H1 (cell line): ENCODE results near the gene PLA2G10. TPM values are rescaled to one million over a fixed set of nuclear protein-coding genes. Genes with fewer than 3 reads are reported as not detected.

Experiments used
- CTCF ChIA-PET: fragments of 300-600 bp; sonication (Branson Sonifier 250); formaldehyde crosslinking; loops from one replicate; lab custom pipeline; 2021; ENCODE audit not compliant: partially characterized antibody; lab: Charles Lee
- POLR2A ChIA-PET: fragments of 300-600 bp; sonication (Branson Sonifier 250); formaldehyde crosslinking; loops from one replicate; lab custom pipeline; 2021; ENCODE audit warnings: inconsistent platforms; ENCODE audit not compliant: partially characterized antibody; lab: Charles Lee
- DNase-seq, 2 experiments: peaks; one replicate each; pipeline versions ENCODE4 v3.0.0 to v3.0.0-alpha.2; 2010 to 2022; ENCODE audit warnings: low spot score in 2 of 2, low read depth in 1 of 2, mixed read lengths in 1 of 2
- FAIRE-seq: peaks from 2 replicates; lab custom pipeline; 2011; peaks lifted over from hg19 to GRCh38; lab: Jason Lieb, UNC
- H2AFZ ChIP-seq: 2 replicates; pipeline ENCODE4 v1.8.1; 2012; ENCODE audit warnings: low read length, inconsistent platforms
- H2AK5ac ChIP-seq: 2 replicates; pipeline ENCODE4 v1.6.1; 2013; ENCODE audit warnings: low read depth, low read length
- H2BK120ac ChIP-seq: replicated peaks from 2 replicates; pipeline ENCODE3; 2013; ENCODE audit warnings: low read depth, low read length, inconsistent platforms
- H2BK12ac ChIP-seq: 2 replicates; pipeline ENCODE4 v1.6.1; 2013; ENCODE audit warnings: low read depth, low read length
- H2BK15ac ChIP-seq: 2 replicates; pipeline ENCODE4 v1.6.1; 2013; ENCODE audit warnings: low read length
- H2BK20ac ChIP-seq: 2 replicates; pipeline ENCODE4 v1.6.1; 2013; ENCODE audit warnings: low read length
- H2BK5ac ChIP-seq: 2 replicates; pipeline ENCODE4 v1.6.1; 2013; ENCODE audit warnings: low read depth, low read length
- H3K14ac ChIP-seq: 2 replicates; pipeline ENCODE4 v1.6.1; 2013; ENCODE audit warnings: inconsistent platforms; ENCODE audit not compliant: insufficient read length
- H3K18ac ChIP-seq: 2 replicates; pipeline ENCODE4 v1.6.1; 2013; ENCODE audit warnings: low read length; ENCODE audit errors: extremely low read depth
- H3K23ac ChIP-seq: 2 replicates; pipeline ENCODE4 v1.6.1; 2013; ENCODE audit warnings: inconsistent platforms; ENCODE audit not compliant: insufficient read length
- H3K23me2 ChIP-seq: 2 replicates; pipeline ENCODE4 v1.6.1; 2013; ENCODE audit warnings: low read depth, low read length
- H3K27ac ChIP-seq: 2 replicates; pipeline ENCODE4 v1.6.1; 2011; ENCODE audit warnings: low read depth, low read length, inconsistent platforms
- H3K27me3 ChIP-seq, 4 experiments: replicated peaks in 1 of 4; 1 replicate in 1 of 4; 2 replicates in 3 of 4; pipeline versions ENCODE4 v1.6.1 to v1.8.1; 2011 to 2013; ENCODE audit warnings: low read length in 3 of 4, mild to moderate bottlenecking in 3 of 4, inconsistent platforms in 2 of 4, mixed read lengths in 2 of 4, moderate library complexity in 1 of 4; ENCODE audit not compliant: control insufficient read depth in 3 of 4, insufficient read depth in 3 of 4; ENCODE audit errors: extremely low read depth in 1 of 4
- H3K36me3 ChIP-seq, 4 experiments: 2 replicates each; pipeline versions ENCODE4 v1.6.1 to v1.8.1; 2011 to 2013; ENCODE audit warnings: mild to moderate bottlenecking in 4 of 4, low read length in 3 of 4, moderate library complexity in 2 of 4, control low read depth in 1 of 4, inconsistent platforms in 1 of 4; ENCODE audit not compliant: insufficient read depth in 4 of 4, control insufficient read depth in 2 of 4
- H3K4ac ChIP-seq: replicated peaks from 2 replicates; pipeline ENCODE3; 2013; ENCODE audit warnings: low read length, low read depth, mixed read lengths, inconsistent platforms; ENCODE audit not compliant: insufficient read length
- H3K4me1 ChIP-seq, 4 experiments: replicated peaks in 1 of 4; 1 replicate in 1 of 4; 2 replicates in 3 of 4; pipeline versions ENCODE4 v1.6.1 to v1.8.1; 2011 to 2013; ENCODE audit warnings: low read length in 3 of 4, inconsistent platforms in 2 of 4, mixed read lengths in 1 of 4; ENCODE audit not compliant: insufficient read depth in 4 of 4, control insufficient read depth in 3 of 4
- H3K4me2 ChIP-seq, 2 experiments: 2 replicates each; pipeline versions ENCODE4 v1.6.1 to v1.8.1; 2011 to 2013; ENCODE audit warnings: low read depth in 2 of 2, low read length in 2 of 2, control low read depth in 1 of 2, inconsistent platforms in 1 of 2, mild to moderate bottlenecking in 1 of 2; ENCODE audit not compliant: insufficient read depth in 1 of 2
- H3K4me3 ChIP-seq, 4 experiments: fragments of 200-600, 300-600 bp in 1 of 4; sonication (generic), shearing (Covaris generic), sonication (Bioruptor Twin) in 1 of 4; 2 replicates each; pipeline versions ENCODE4 v1.5.1 to v1.8.1; 2011 to 2016; ENCODE audit warnings: low read length in 4 of 4, low read depth in 3 of 4, control low read depth in 2 of 4, inconsistent platforms in 2 of 4, mild to moderate bottlenecking in 2 of 4, mixed read lengths in 1 of 4, moderate library complexity in 1 of 4; ENCODE audit not compliant: insufficient read depth in 2 of 4; ENCODE audit errors: extremely low read depth in 1 of 4
- H3K56ac ChIP-seq: replicated peaks from 2 replicates; pipeline ENCODE3; 2013; ENCODE audit warnings: low read depth, mild to moderate bottlenecking, mixed read lengths, low read length, inconsistent platforms; ENCODE audit not compliant: insufficient read length
- H3K79me1 ChIP-seq: 2 replicates; pipeline ENCODE4 v1.6.1; 2013; ENCODE audit warnings: low read depth, low read length, control low read depth
- H3K79me2 ChIP-seq, 2 experiments: 2 replicates each; pipeline versions ENCODE4 v1.6.1 to v1.8.1; 2012 to 2013; ENCODE audit warnings: low read length in 2 of 2, mild to moderate bottlenecking in 2 of 2, inconsistent platforms in 1 of 2; ENCODE audit not compliant: insufficient read depth in 2 of 2, control insufficient read depth in 1 of 2
- H3K9ac ChIP-seq, 4 experiments: replicated peaks in 1 of 4; 1 replicate in 1 of 4; 2 replicates in 3 of 4; pipeline versions ENCODE4 v1.6.1 to v1.8.1; 2011 to 2013; ENCODE audit warnings: low read depth in 3 of 4, low read length in 3 of 4, control low read depth in 2 of 4, mild to moderate bottlenecking in 2 of 4, moderate library complexity in 2 of 4, inconsistent platforms in 1 of 4; ENCODE audit errors: extremely low read depth in 1 of 4
- H3K9me3 ChIP-seq, 2 experiments: 2 replicates each; pipeline versions ENCODE4 v1.6.1 to v1.8.1; 2012 to 2013; ENCODE audit warnings: mild to moderate bottlenecking in 2 of 2, moderate library complexity in 2 of 2, control low read depth in 1 of 2, inconsistent platforms in 1 of 2, low read depth in 1 of 2, low read length in 1 of 2, mixed read lengths in 1 of 2; ENCODE audit not compliant: insufficient read depth in 2 of 2
- H4K20me1 ChIP-seq, 2 experiments: replicated peaks in 1 of 2; 2 replicates each; pipeline versions ENCODE3 to v1.8.1; 2011 to 2013; ENCODE audit warnings: inconsistent platforms in 2 of 2, low read length in 2 of 2, mild to moderate bottlenecking in 1 of 2; ENCODE audit not compliant: insufficient read depth in 2 of 2, control insufficient read depth in 1 of 2
- H4K5ac ChIP-seq: 2 replicates; pipeline ENCODE4 v1.6.1; 2013; ENCODE audit warnings: low read length, low read depth, mixed read lengths, inconsistent platforms; ENCODE audit not compliant: insufficient read length
- H4K8ac ChIP-seq: 2 replicates; pipeline ENCODE4 v1.8.0; 2013; ENCODE audit warnings: mild to moderate bottlenecking, moderate library complexity, low read length, inconsistent platforms; ENCODE audit not compliant: insufficient read depth; ENCODE audit errors: extremely low read depth
- H4K91ac ChIP-seq: replicated peaks from 2 replicates; pipeline ENCODE3; 2013; ENCODE audit warnings: low read length, mixed read lengths, inconsistent platforms; ENCODE audit not compliant: insufficient read length
- EGR1 ChIP-seq: IDR thresholded peaks from 2 replicates; pipeline ENCODE4 v1.6.1; 2011; ENCODE audit warnings: low read depth, low read length, borderline replicate concordance
- SIX5 ChIP-seq: IDR thresholded peaks from 2 replicates; pipeline ENCODE4 v1.6.1; 2011; ENCODE audit warnings: mild to moderate bottlenecking, low read depth, low read length
- WGBS, 2 experiments: shearing (Covaris generic) in 1 of 2; methylation state at CpG; one replicate each; pipeline versions ENCODE4 v1.1.6 to v1.1.7; 2013 to 2015; ENCODE audit warnings: low lambda C conversion rate in 2 of 2, mixed read lengths in 2 of 2, inconsistent platforms in 1 of 2, low coverage in 1 of 2, missing lambda C conversion rate in 1 of 2; ENCODE audit not compliant: insufficient replicate concordance in 2 of 2, insufficient coverage in 1 of 2, insufficient read length in 1 of 2; ENCODE audit errors: extremely low coverage in 1 of 2, missing lambda C conversion rate in 1 of 2; 5-methylcytosine and 5-hydroxymethylcytosine counted together
- polyA plus RNA-seq, 7 experiments: library from polyadenylated mRNA; depleted of rRNA in 3 of 7; stranded (reverse) in 5 of 7; unstranded in 2 of 7; fragments of >200 nt in 5 of 7; fragments of 200-250 nt in 2 of 7; gene quantifications; 1 replicate in 5 of 7; 2 replicates in 1 of 7; 4 replicates in 1 of 7; pipeline versions ENCODE4 v1.2.1 to v1.2.3, GENCODE V29; 2011 to 2013; ENCODE audit warnings: missing spikeins in 2 of 7, mixed read lengths in 2 of 7
- total RNA-seq: library from RNA; stranded (reverse); fragmentation: NEBNext Ultra II Directional; extraction: Animal tissue kit (Norgen Biotek cat#: 25700); gene quantifications from 2 replicates; pipeline ENCODE4 v1.2.1, GENCODE V29; 2021

The PLA2G10 gene
- total and polyA plus RNA-seq, 2 of the 8 experiments (the other 6 are each of a cell fraction or from before 2014, with no cell fraction given): 0.60 to 2.2 TPM

DNA sequence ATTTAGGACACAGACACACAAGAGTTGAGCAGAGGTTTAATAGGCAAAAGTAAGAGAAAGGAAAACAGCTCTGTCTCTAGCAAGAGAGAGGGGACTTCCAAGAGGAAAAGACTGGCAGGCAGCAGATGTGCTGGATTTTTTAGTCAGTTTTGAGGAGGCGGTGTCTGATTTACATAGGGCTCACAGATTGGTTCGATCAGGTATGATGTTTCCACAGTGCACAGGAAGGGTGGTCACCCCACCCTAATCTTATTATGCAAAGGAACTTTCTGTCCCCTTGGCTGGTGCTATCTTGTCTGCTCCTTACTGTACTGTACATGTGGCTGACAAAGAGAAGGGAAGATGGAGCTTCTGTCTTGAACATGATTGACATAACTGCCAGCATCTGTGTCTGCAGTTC is 36.0 kb downstream of the PLA2G10 start:
- H3K36me3 ChIP-seq: peaks cover 16 to 57% (median 39%) of the 10 kb centered on the region in 4 experiments
- no peak for TF ChIP-seq EGR1
- no peak for TF ChIP-seq SIX5

More for the DNA sequence above, 36.0 kb downstream of the PLA2G10 start:
- no peaks in the 10 kb centered on the region for H3K79me1 ChIP-seq
- no peak overlapping the region for H2AK5ac ChIP-seq
- no peak overlapping the region for H2BK12ac ChIP-seq
- no peaks in the 10 kb centered on the region for H4K20me1 ChIP-seq
- no peaks in the 10 kb centered on the region for H3K9me3 ChIP-seq
- no peak overlapping the region for H3K4me3 ChIP-seq
- no peaks in the 10 kb centered on the region for H3K4me1 ChIP-seq
- no peak for FAIRE-seq
- no peak overlapping the region for H2BK20ac ChIP-seq
- 100% methylated on average over 2 of the region's 2 CpGs; no CpG with 5 or more reads in 1 of the 2 experiments for WGBS, 2 experiments
- H2BK15ac ChIP-seq: no peak overlapping the region
- H3K14ac ChIP-seq: no peak overlapping the region
- no peak overlapping the region for H3K4me2 ChIP-seq
- no peaks in the 10 kb centered on the region for H3K27me3 ChIP-seq
- H3K23ac ChIP-seq: no peak overlapping the region
- no peak overlapping the region for H3K18ac ChIP-seq
- no peaks in the 10 kb centered on the region for H3K23me2 ChIP-seq
- no peak overlapping the region for H4K5ac ChIP-seq
- no peak overlapping the region for H4K8ac ChIP-seq
- H4K91ac ChIP-seq: no peak overlapping the region
- no peaks in the 10 kb centered on the region for H3K79me2 ChIP-seq
- DNase-seq: no peak
- H3K9ac ChIP-seq: no peak overlapping the region
- no peak overlapping the region for H3K27ac ChIP-seq
- H3K56ac ChIP-seq: no peak overlapping the region
- no peak overlapping the region for H2AFZ ChIP-seq
- CTCF ChIA-PET: no interaction called here
- POLR2A ChIA-PET: interaction anchor here (0.6 to 1.7 kb wide), 5 partner anchors 11 to 29 kb away, joined by 3 to 4 read pairs (median 3); partner anchors contain the start of gene PARN
- H3K4ac ChIP-seq: no peak overlapping the region
- no peak overlapping the region for H2BK5ac ChIP-seq
- no peak overlapping the region for H2BK120ac ChIP-seq
